ENCODE measurements around the gene FCMR. TPM values are rescaled to one million over a fixed set of nuclear protein-coding genes. Genes with fewer than 3 reads are reported as not detected.

Gene FCMR
- total and polyA plus RNA-seq, 2 experiments from 2014 or later: 0.84 TPM; not detected in 1

- no peak for TF ChIP-seq ZNF462 (CRISPR knock-in tag; IDR thresholded peaks at IDR 0.05)
- no peak for TF ChIP-seq REST (IDR thresholded peaks at IDR 0.05; ENCODE audit: unreplicated experiment)
Measured at GRCh38 chr1:206892351-206892984, 29.3 kb downstream of the FCMR start (continued).

DNA sequence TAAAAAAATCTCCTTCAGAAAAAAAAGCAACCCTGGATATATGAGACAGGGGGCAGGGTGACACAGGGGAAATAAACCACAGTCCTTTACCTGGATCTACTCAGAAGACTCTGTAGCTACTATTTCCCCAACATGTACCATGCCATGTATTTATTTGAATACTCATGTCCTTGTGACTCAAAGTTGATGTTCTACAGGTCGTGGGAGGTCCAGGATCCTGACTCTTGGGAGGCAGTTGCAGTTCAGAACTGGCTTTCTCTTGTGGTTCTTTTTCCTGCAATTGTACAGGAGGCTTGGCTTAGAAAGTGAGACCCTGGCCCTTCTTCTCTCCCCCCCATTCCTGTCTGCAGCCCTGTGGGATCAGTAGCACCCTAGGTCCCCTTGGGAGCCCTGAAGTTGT, 30.3 kb downstream of the FCMR start:
- H3K4me3 Mint-ChIP-seq: no peak overlapping the region
- ATAC-seq: no peak
- TF ChIP-seq CREB1 (CRISPR knock-in tag; IDR thresholded peaks at IDR 0.05; ENCODE audit: low read depth): no peak
- TF ChIP-seq NANOG (IDR thresholded peaks at IDR 0.05; ENCODE audit: borderline replicate concordance): no peak
- no peak for TF ChIP-seq JUNB (IDR thresholded peaks at IDR 0.05; ENCODE audit: unreplicated experiment)
- TF ChIP-seq ZNF114 (CRISPR knock-in tag; IDR thresholded peaks at IDR 0.05): no peak
- no peak for TF ChIP-seq STAT1 (IDR thresholded peaks at IDR 0.05; ENCODE audit: unreplicated experiment)
- TF ChIP-seq POLR2AphosphoS5 (IDR thresholded peaks at IDR 0.05; ENCODE audit: low read depth): no peak
- TF ChIP-seq EZH2phosphoT487 (IDR thresholded peaks at IDR 0.05; ENCODE audit: unreplicated experiment): no peak
- TF ChIP-seq EZH2 (IDR thresholded peaks at IDR 0.05; ENCODE audit: low read depth, unreplicated experiment): no peak
- TF ChIP-seq REST (IDR thresholded peaks at IDR 0.05; ENCODE audit: unreplicated experiment): no peak

More for the DNA sequence above, 30.3 kb downstream of the FCMR start:
- DNase-seq (ENCODE audit: low spot score): no peak
- peaks cover 19% of the 10 kb centered on the region for H3K4me1 Mint-ChIP-seq
- no peaks in the 10 kb centered on the region for H3K36me3 Mint-ChIP-seq (ENCODE audit: low read depth)
- Histone ChIP-seq H3K36me3 (ENCODE audit: insufficient read depth) (no peaks in the 10 kb centered on the region; the same call in 1 of the 2 replicates), H4K20me1 (replicated peaks; ENCODE audit: insufficient read depth) (no peaks in the 10 kb centered on the region), H3K27ac (ENCODE audit: low read depth) (no peak overlapping the region), H3K27me3 (ENCODE audit: insufficient read depth) (no peaks in the 10 kb centered on the region), H3K4me3 (no peak overlapping the region), H3K4me1 (ENCODE audit: insufficient read depth) (peaks cover 18% of the 10 kb centered on the region), H3K4me2 (no peak overlapping the region), H3F3A (replicated peaks; ENCODE audit: low read depth) (no peaks in the 10 kb centered on the region), H3K79me2 (replicated peaks; ENCODE audit: insufficient read depth) (no peaks in the 10 kb centered on the region), H3K9me2 (ENCODE audit: insufficient read depth) (0 out of 2 replicates have a peak, but pooled peaks cover 10% of the 10 kb centered on the region), H2AFZ (no peak overlapping the region)
- H3K27me3 Mint-ChIP-seq (ENCODE audit: insufficient read depth, low read depth, poor library complexity): peaks cover 6% of the 10 kb centered on the region
- H3K27ac Mint-ChIP-seq: no peak overlapping the region
- no peaks in the 10 kb centered on the region; the same call in 2 of the 3 replicates for H3K9me3 Mint-ChIP-seq
